Body of pancreas (tissue), 4 donors: Measurements from ENCODE around the gene CD34. TPM values are rescaled to one million over a fixed set of nuclear protein-coding genes. Genes with fewer than 3 reads are reported as not detected.
A peak's percentile ranks its signal among the peaks of the same experiment; 100 is the strongest.

Experiments used
- ATAC-seq: fragments of 150-250 bp; one replicate; pipeline ENCODE4 v1.9.1; 2016
- DNase-seq, 4 donors: peaks; one replicate each; pipeline ENCODE4 v3.0.0-alpha.2; 2019
- H3K27ac ChIP-seq, 4 donors: fragments of 200-600 bp; sonication (generic); 1 replicate in 3 of 4; 2 replicates in 1 of 4; pipeline versions ENCODE4 v1.5.1 to v1.6.1; 2016 to 2019; ENCODE audit warnings: mild to moderate bottlenecking in 1 of 4, mixed read lengths in 1 of 4, moderate library complexity in 1 of 4
- H3K27me3 ChIP-seq, 2 donors: fragments of 200-600 bp; sonication (generic); one replicate each; pipeline ENCODE4 v1.6.0; 2016; ENCODE audit warnings: mild to moderate bottlenecking in 1 of 2
- H3K36me3 ChIP-seq, 2 donors: fragments of 200-600 bp; sonication (generic); replicated peaks in 1 of 2; 2 replicates each; pipeline ENCODE4 v1.5.1; 2016; ENCODE audit warnings: low read depth in 2 of 2; ENCODE audit not compliant: insufficient read depth in 1 of 2
- H3K4me1 ChIP-seq: fragments of 200-600 bp; sonication (generic); one replicate; pipeline ENCODE4 v1.6.0; 2016
- H3K4me3 ChIP-seq, 2 donors: fragments of 200-600 bp; sonication (generic); 1 replicate in 1 of 2; 2 replicates in 1 of 2; pipeline ENCODE4 v1.5.1; 2016 to 2019
- H3K9me3 ChIP-seq, 3 donors: fragments of 200-600 bp; sonication (generic); 1 replicate in 2 of 3; 2 replicates in 1 of 3; pipeline ENCODE4 v1.5.1; 2016
- POLR2A ChIP-seq, 3 donors: fragments of 450-650 bp; IDR thresholded peaks; one replicate each; pipeline ENCODE4 v1.6.1; 2016; ENCODE audit warnings: antibody characterized with exemption in 3 of 3, mild to moderate bottlenecking in 2 of 3
- WGBS, 2 donors: methylation state at CpG; one replicate each; pipeline ENCODE4 v1.1.5; 2017; 5-methylcytosine and 5-hydroxymethylcytosine counted together
- intact Hi-C: fragments of 100-400 bp; cut with DNase I; formaldehyde crosslinking; loops from one replicate; pipeline ENCODE4 v1.15.1; 2023
- total RNA-seq, 2 donors: library from RNA; depleted of rRNA; stranded (reverse); fragments of >200 nt; gene quantifications; one replicate each; pipeline ENCODE4 v1.1.0, GENCODE V29; 2016
- TF ChIP-seq, protein P1 (sequence below), 7 experiments: fragments of 450-650 bp in 4 of 7; fragments of 200-600 bp in 3 of 7; sonication (generic) in 3 of 7; IDR thresholded peaks; one replicate each; pipeline ENCODE4 v1.5.1; 2016 to 2019; ENCODE audit warnings: antibody characterized with exemption in 7 of 7

The CD34 gene
- total RNA-seq, 2 donors from 2014 or later: 11.5 to 14.8 TPM

DNA sequence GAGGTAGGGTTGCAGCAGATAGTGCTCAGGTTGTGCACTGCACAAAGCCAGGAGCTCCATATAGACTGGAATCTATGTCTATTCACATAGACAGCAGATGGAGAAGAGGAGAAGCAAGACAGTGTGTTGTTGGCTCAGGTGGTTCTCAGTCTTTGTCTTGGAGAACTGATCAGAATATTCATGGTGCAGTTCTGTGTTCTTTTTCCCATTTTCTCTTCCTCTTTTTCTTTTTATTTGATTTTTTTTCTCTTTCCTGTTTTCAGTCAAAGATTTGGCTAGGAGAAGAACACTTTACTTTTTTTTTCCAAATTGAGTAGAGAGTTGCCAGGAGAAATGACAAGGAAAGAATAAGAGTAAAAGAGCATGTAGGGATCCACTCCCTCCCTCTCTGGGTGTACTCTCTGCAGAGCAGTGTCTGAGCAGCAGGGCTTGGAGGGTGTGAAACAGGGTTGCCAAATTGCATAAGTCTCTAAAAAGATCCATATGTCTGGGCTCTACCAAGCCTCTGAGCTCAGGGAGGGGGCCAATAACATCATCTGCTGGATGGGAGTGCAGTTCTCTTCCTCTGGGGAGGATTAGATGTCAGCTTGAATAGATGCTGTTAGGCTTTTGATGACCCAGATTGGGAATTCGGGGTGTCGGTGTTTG is 8.7 kb upstream of the CD34 start:
- DNase-seq (peak in 1 of 4 donors; percentile 21), ATAC-seq (no peak)
- Histone ChIP-seq H3K27ac (no peak overlapping the region), H3K9me3 (no peaks in the 10 kb centered on the region), H3K27me3 (no peaks in the 10 kb centered on the region), H3K4me3 (no peak overlapping the region), H3K4me1 (no peaks in the 10 kb centered on the region), H3K36me3 (no peaks in the 10 kb centered on the region)
- TF ChIP-seq POLR2A (IDR thresholded peaks at IDR 0.05): no peak
- TF ChIP-seq, protein P1, sequence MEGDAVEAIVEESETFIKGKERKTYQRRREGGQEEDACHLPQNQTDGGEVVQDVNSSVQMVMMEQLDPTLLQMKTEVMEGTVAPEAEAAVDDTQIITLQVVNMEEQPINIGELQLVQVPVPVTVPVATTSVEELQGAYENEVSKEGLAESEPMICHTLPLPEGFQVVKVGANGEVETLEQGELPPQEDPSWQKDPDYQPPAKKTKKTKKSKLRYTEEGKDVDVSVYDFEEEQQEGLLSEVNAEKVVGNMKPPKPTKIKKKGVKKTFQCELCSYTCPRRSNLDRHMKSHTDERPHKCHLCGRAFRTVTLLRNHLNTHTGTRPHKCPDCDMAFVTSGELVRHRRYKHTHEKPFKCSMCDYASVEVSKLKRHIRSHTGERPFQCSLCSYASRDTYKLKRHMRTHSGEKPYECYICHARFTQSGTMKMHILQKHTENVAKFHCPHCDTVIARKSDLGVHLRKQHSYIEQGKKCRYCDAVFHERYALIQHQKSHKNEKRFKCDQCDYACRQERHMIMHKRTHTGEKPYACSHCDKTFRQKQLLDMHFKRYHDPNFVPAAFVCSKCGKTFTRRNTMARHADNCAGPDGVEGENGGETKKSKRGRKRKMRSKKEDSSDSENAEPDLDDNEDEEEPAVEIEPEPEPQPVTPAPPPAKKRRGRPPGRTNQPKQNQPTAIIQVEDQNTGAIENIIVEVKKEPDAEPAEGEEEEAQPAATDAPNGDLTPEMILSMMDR (IDR thresholded peaks at IDR 0.05): no peak
- intact Hi-C loops: no loop called here
- WGBS, 2 donors: 60 to 79% methylated on average over 2 of the region's 2 CpGs

DNA sequence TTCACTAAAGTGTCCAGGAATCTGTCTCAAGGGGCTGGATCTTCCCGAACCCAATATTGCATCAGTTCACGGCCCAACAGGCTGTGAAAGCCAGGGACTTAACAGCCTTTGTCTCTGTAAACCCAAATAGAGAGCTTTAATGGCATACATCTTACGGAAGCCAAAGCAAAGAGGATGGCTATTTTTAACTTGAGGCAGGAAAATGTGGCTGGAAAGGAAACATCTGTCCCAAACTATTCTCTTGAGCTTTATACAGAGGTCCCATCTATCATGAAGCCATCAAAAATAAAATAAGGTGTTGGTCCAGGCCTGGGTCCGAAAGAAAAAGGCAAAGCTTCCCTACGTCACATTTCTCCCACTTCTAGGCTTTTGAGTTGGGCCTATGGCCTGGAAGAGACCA is 7.7 kb upstream of the CD34 start:
- no peaks in the 10 kb centered on the region for H3K4me1 ChIP-seq
- H3K36me3 ChIP-seq: no peaks in the 10 kb centered on the region
- TF ChIP-seq POLR2A (IDR thresholded peaks at IDR 0.05): no peak
- TF ChIP-seq, protein P1 (IDR thresholded peaks at IDR 0.05): no peak
- ATAC-seq (no peak), DNase-seq (no peak)
- 70 to 80% methylated on average over 5 of the region's 5 CpGs for WGBS, 2 donors
- no peak overlapping the region for H3K4me3 ChIP-seq
- intact Hi-C loops: no loop called here
- H3K27ac ChIP-seq: peak overlapping the region in 1 of 4 donors; percentile 19
- no peaks in the 10 kb centered on the region for H3K9me3 ChIP-seq
- no peaks in the 10 kb centered on the region for H3K27me3 ChIP-seq

DNA sequence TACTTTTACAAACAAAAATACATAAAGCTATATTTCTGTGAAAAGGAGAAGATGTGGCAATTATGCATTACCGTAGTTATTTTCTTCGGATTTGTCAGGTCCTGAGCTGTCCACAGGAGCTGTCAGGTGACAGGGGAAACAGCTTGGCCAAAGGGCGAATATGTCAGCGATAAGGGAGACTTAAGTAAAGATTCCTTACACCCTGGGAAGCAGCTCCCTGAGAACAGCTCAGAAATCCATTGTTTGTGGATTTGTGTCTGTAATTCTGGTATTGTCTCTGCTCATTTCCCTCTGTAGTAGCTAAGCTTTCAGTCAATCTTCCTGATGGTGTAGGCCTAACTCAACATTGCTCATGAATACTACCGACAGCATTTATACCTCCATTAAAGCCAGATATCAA is 7.1 kb upstream of the CD34 start:
- no peak overlapping the region for H3K4me3 ChIP-seq
- TF ChIP-seq, protein P1 (IDR thresholded peaks at IDR 0.05): no peak
- TF ChIP-seq POLR2A (IDR thresholded peaks at IDR 0.05): no peak
- DNase-seq (no peak), ATAC-seq (no peak)
- H3K36me3 ChIP-seq: no peaks in the 10 kb centered on the region
- H3K27me3 ChIP-seq: no peaks in the 10 kb centered on the region
- no peaks in the 10 kb centered on the region for H3K4me1 ChIP-seq
- intact Hi-C loops: no loop called here
- peak overlapping the region in 1 of 4 donors; percentile 19 for H3K27ac ChIP-seq
- no peaks in the 10 kb centered on the region for H3K9me3 ChIP-seq
- WGBS, 2 donors: 36 to 58% methylated on average over 5 of the region's 5 CpGs

DNA sequence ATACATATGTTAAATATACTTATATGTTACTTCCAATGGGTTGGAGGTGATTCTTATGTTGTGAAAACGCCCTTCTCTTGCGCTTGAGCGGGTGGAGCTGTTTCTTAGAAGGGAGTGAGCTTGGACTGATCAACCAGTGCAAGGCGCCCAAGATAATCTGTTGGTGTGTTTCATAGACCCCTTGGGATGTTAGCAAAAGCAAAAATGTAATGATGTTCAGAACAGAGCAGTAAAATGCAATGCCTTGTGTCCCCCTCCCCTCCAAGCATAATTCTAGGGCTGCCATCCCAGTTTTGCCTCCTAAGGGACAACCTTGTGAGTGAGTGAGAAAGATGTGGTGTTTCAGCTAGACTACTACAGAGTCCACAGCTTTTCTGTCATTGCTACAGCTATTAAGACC is 6.2 kb upstream of the CD34 start:
- Histone ChIP-seq H3K27ac (no peak overlapping the region), H3K27me3 (no peaks in the 10 kb centered on the region), H3K9me3 (no peaks in the 10 kb centered on the region), H3K4me1 (no peaks in the 10 kb centered on the region), H3K36me3 (no peaks in the 10 kb centered on the region), H3K4me3 (no peak overlapping the region)
- TF ChIP-seq POLR2A (IDR thresholded peaks at IDR 0.05): no peak
- TF ChIP-seq, protein P1 (IDR thresholded peaks at IDR 0.05): no peak
- intact Hi-C loops: no loop called here
- 94 to 96% methylated on average over 4 of the region's 4 CpGs for WGBS, 2 donors
- DNase-seq (no peak), ATAC-seq (no peak)

DNA sequence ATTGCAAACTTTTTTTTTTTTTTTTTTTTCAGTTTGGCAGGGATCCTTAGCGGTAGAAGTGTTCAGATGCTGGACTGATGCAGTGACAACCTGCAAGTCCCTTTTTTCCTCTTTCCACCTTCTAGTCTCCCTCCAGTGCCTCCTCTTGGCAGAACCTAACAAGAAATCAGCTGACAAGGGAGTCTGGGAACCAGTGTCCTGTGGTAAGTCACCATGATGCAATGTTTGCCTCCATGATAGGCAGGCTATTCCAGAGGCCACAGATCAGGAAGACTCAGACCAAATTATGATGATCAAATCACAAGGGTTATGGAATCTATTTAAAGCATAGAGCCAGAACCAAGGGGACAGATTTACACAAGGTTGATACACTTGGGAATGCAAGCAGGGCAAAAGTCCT is 3.0 kb upstream of the CD34 start:
- Histone ChIP-seq H3K4me3 (no peak overlapping the region), H3K36me3 (no peaks in the 10 kb centered on the region), H3K4me1 (peaks cover 7% of the 10 kb centered on the region), H3K9me3 (no peaks in the 10 kb centered on the region), H3K27ac (no peak overlapping the region), H3K27me3 (peaks cover 0 to 5% of the 10 kb centered on the region in 2 donors)
- 96 to 100% methylated on average over 1 of the region's 1 CpG for WGBS, 2 donors
- DNase-seq: no peak
- intact Hi-C loops: no loop called here
- TF ChIP-seq, protein P1 (IDR thresholded peaks at IDR 0.05): no peak
- no peak for TF ChIP-seq POLR2A (IDR thresholded peaks at IDR 0.05)
- no peak for ATAC-seq
